Liver (tissue), 3 donors: ENCODE data around the gene TGM5.

Experiments
- GABPA ChIP-seq, 2 donors: IDR thresholded peaks in 1 of 2; conservative IDR thresholded peaks in 1 of 2; 2 replicates each; pipeline ENCODE4 v1.6.1; 2016; ENCODE audit warnings: antibody characterized with exemption in 2 of 2, mild to moderate bottlenecking in 1 of 2, moderate library complexity in 1 of 2
- JUND ChIP-seq, 2 donors: IDR thresholded peaks; 2 replicates each; pipeline ENCODE4 v1.6.1; 2016; ENCODE audit warnings: antibody characterized with exemption in 2 of 2
- RAD21 ChIP-seq, 2 donors: IDR thresholded peaks; 2 replicates each; pipeline ENCODE4 v1.6.1; 2016; ENCODE audit warnings: antibody characterized with exemption in 2 of 2, mild to moderate bottlenecking in 2 of 2
- SP1 ChIP-seq: IDR thresholded peaks from 2 replicates; pipeline ENCODE4 v1.6.1; 2018; ENCODE audit warnings: antibody characterized with exemption, mild to moderate bottlenecking
- TAF1 ChIP-seq: conservative IDR thresholded peaks from 2 replicates; pipeline ENCODE4 v1.6.1; 2016; ENCODE audit warnings: antibody characterized with exemption, mild to moderate bottlenecking
- YY1 ChIP-seq: IDR thresholded peaks from 2 replicates; pipeline ENCODE4 v1.6.1; 2016; ENCODE audit warnings: antibody characterized with exemption, mild to moderate bottlenecking
- TF ChIP-seq, protein P1 (sequence below): fragments of 150-350 bp; IDR thresholded peaks from 2 replicates; pipeline ENCODE4 v1.5.1; 2017; ENCODE audit warnings: improper control_type of control experiment, low read depth, low read length; ENCODE audit not compliant: missing input control
- TF ChIP-seq, protein P2 (sequence below): IDR thresholded peaks from 2 replicates; pipeline ENCODE4 v1.6.1; 2016; ENCODE audit warnings: antibody characterized with exemption, mild to moderate bottlenecking
- TF ChIP-seq, protein P3 (sequence below): IDR thresholded peaks from 2 replicates; pipeline ENCODE4 v1.6.1; 2016; ENCODE audit warnings: antibody characterized with exemption
- donor health status: healthy.
- donor health status: healthy.

DNA sequence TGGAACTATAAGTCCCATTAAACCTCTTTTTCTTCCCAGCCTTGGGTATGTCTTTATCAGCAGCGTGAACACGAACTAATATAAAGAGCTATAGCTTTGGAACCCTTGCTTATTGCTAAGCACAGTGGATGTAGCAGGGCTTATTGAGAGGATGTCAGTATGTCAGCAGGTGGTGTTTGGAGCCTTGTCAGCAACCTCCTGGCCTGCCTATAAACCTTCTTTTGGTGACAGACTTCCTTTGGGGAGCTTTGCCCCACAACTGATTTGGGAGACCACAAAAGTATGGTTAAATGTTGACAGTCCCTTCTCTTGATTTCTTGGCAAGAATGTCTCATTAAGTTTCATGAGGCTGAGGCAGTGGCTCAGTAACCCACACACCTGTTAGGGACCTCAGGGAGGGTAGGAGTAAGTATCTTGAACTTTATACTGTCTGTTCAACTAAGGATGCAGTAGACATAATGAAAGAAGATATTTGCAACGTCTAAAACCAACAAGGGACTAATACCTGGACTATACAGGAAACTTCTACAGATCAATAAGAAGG, 66.7 kb downstream of the TGM5 start:
- TF ChIP-seq, protein P1, sequence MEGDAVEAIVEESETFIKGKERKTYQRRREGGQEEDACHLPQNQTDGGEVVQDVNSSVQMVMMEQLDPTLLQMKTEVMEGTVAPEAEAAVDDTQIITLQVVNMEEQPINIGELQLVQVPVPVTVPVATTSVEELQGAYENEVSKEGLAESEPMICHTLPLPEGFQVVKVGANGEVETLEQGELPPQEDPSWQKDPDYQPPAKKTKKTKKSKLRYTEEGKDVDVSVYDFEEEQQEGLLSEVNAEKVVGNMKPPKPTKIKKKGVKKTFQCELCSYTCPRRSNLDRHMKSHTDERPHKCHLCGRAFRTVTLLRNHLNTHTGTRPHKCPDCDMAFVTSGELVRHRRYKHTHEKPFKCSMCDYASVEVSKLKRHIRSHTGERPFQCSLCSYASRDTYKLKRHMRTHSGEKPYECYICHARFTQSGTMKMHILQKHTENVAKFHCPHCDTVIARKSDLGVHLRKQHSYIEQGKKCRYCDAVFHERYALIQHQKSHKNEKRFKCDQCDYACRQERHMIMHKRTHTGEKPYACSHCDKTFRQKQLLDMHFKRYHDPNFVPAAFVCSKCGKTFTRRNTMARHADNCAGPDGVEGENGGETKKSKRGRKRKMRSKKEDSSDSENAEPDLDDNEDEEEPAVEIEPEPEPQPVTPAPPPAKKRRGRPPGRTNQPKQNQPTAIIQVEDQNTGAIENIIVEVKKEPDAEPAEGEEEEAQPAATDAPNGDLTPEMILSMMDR, result no peak
- TF ChIP-seq, protein P2, sequence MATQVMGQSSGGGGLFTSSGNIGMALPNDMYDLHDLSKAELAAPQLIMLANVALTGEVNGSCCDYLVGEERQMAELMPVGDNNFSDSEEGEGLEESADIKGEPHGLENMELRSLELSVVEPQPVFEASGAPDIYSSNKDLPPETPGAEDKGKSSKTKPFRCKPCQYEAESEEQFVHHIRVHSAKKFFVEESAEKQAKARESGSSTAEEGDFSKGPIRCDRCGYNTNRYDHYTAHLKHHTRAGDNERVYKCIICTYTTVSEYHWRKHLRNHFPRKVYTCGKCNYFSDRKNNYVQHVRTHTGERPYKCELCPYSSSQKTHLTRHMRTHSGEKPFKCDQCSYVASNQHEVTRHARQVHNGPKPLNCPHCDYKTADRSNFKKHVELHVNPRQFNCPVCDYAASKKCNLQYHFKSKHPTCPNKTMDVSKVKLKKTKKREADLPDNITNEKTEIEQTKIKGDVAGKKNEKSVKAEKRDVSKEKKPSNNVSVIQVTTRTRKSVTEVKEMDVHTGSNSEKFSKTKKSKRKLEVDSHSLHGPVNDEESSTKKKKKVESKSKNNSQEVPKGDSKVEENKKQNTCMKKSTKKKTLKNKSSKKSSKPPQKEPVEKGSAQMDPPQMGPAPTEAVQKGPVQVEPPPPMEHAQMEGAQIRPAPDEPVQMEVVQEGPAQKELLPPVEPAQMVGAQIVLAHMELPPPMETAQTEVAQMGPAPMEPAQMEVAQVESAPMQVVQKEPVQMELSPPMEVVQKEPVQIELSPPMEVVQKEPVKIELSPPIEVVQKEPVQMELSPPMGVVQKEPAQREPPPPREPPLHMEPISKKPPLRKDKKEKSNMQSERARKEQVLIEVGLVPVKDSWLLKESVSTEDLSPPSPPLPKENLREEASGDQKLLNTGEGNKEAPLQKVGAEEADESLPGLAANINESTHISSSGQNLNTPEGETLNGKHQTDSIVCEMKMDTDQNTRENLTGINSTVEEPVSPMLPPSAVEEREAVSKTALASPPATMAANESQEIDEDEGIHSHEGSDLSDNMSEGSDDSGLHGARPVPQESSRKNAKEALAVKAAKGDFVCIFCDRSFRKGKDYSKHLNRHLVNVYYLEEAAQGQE, result no peak
- TF ChIP-seq YY1 (no peak), JUND (IDR thresholded peaks at IDR 0.05) (no peak), RAD21 (IDR thresholded peaks at IDR 0.05) (no peak), TAF1 (no peak), GABPA (IDR thresholded peaks at IDR 0.05 in 1 of 2, conservative IDR thresholded peaks at IDR 0.05 in 1 of 2) (no peak), SP1 (no peak)
- TF ChIP-seq, protein P3, sequence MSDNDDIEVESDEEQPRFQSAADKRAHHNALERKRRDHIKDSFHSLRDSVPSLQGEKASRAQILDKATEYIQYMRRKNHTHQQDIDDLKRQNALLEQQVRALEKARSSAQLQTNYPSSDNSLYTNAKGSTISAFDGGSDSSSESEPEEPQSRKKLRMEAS, result no peak
